AG10803 (cell line): ENCODE results near the gene TXNDC8.

ENCODE experiments used
- DNase-seq: peaks from one replicate; pipeline ENCODE4 v3.0.0; 2010; ENCODE audit warnings: low read depth
- H3K4me3 ChIP-seq: 2 replicates; pipeline ENCODE4 v1.5.1; 2011; ENCODE audit warnings: mild to moderate bottlenecking, low read length, control low read depth
- CTCF ChIP-seq: conservative IDR thresholded peaks from 2 replicates; pipeline ENCODE4 v1.5.1; 2011; ENCODE audit warnings: mild to moderate bottlenecking, low read length, control low read depth, inconsistent platforms

Gene TXNDC8

GRCh38 chr9:110329639-110330230 lies 7.9 kb downstream of the TXNDC8 start:
- H3K4me3 ChIP-seq, result no peak overlapping the region
- no peak for TF ChIP-seq CTCF
- DNase-seq, result no peak

GRCh38 chr9:110328763-110329162 lies 8.9 kb downstream of the TXNDC8 start:
- no peak for TF ChIP-seq CTCF
- no peak overlapping the region for H3K4me3 ChIP-seq
- no peak for DNase-seq

GRCh38 chr9:110327716-110328115 lies 9.9 kb downstream of the TXNDC8 start:
- no peak for TF ChIP-seq CTCF
- no peak overlapping the region for H3K4me3 ChIP-seq
- no peak for DNase-seq

- TF ChIP-seq CTCF, result no peak
- no peak for DNase-seq
- H3K4me3 ChIP-seq, result no peak overlapping the region
Observed at GRCh38 chr9:110323818-110324217, 13.8 kb downstream of the TXNDC8 start.

GRCh38 chr9:110320651-110321445 lies 16.8 kb downstream of the TXNDC8 start:
- TF ChIP-seq CTCF, result no peak
- DNase-seq, result peak; percentile 59
- H3K4me3 ChIP-seq, result no peak overlapping the region

GRCh38 chr9:110319781-110320492 lies 17.7 kb downstream of the TXNDC8 start:
- H3K4me3 ChIP-seq, result no peak overlapping the region
- no peak for DNase-seq
- TF ChIP-seq CTCF, result no peak
